ENCODE measurements around the gene EYS.

The EYS gene

DNA sequence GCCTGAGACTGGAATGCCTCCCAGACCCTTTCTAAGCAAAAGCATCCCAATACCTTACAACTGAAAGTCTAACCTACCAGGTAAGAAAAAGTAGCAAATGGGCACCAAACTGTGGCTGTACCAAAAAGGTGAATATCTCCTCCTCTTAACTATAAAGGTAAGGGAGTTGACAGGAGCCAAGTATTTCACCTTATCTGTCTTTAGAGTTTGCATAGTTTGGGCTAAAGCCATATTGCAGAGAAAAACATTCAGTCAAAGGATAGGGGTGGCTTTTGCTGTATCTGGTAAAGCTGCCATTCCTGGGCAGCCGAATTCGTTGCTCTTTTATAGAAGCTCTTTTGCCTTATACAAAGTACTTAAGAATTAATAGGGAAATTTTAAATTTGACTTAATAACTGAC, 2033.3 kb downstream of the EYS start:
- DNase-seq (ENCODE audit: low read depth in 3 of 3), result no peak

DNA sequence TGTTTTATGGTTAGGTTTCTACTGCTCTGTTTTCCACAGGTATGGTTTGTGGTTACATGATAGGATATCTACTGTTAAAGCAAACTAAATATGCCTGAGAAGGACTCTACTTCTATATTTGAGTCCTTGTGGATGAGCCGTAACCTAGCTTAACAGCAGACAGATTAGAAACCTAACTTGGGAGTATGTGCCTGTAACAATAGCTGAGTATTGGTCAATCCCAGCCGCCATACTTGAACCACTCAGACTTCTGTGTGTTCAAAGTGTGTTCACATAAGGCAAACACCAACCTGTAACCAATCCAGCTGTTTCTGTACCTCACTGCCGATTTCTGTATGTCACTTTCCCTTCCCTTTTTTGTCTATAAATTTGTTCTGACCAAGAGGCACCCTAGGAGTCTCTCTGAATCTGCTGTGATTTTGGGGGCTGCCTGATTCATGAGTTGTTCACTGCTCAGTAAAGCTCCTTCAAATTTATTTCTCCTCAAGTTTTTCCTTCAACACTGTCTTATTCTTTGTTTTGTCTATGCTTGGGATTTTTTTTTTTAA, 2034.4 kb downstream of the EYS start:
- DNase-seq (ENCODE audit: low read depth in 3 of 3), result no peak

DNA sequence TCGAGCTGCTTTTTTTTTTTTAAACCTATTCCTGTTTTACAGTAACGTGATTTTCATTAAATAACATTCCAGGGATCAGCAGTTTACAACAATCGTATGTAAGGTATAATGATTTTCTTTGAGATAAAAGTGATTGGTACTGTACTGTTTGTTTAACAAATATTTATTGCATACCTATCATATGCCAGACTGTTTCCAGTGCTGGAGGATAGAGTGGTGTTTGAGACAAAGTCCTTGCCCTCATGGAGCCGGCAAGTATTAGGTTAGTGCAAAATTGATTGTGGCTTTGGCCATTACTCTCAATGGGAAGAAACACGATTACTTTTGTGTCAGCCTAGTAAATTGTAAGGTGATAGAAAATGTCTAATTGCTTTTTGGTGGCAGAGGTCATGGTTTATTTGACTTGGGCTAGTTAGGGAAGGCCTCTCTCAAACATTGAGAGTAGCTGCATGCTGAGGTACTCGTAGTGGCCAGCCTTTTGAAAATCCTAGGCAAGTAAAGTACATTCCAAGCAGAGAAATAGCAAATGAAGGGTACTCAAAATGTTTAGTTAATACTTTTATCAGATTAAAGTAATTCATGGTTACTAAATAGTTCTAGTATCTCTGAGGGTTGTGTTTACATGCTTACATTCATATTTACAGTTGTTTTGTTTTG, 2035.8 kb downstream of the EYS start:
- DNase-seq (ENCODE audit: low read depth in 3 of 3), result no peak

Measured in stimulated activated CD4-positive, alpha-beta T cell treated with anti-CD3 and anti-CD28 coated beads, TNF-alpha, amount 100 ng/mL, for 24 hours (primary cell).